HepG2 (cell line): ENCODE data around the gene FIZ1. TPM values are rescaled to one million over a fixed set of nuclear protein-coding genes. Genes with fewer than 3 reads are reported as not detected.

Experiments
- ATAC-seq: fragments of 200-7000 bp; cut with Tn5 transposase; 3 replicates; pipeline ENCODE4 v1.9.1; 2020; ENCODE audit warnings: mild to moderate bottlenecking, moderate library complexity
- BruUV-seq: library from RNA; stranded (reverse); fragments of 400-500 nt; replicated peaks from 2 replicates; lab custom pipeline; 2021; lab: Mats Ljungman, UMichigan
- CTCF ChIA-PET: fragments of 300-600 bp; formaldehyde crosslinking; extraction: SDS; loops from one replicate; lab custom pipeline; 2021; ENCODE audit warnings: low total read pairs, inconsistent platforms, low intra/inter-chr PET ratio; lab: Yijun Ruan, JAX
- POLR2A ChIA-PET: fragments of 350-600 bp; sonication (Branson Sonifier 250); formaldehyde crosslinking; loops from one replicate; lab custom pipeline; 2020; ENCODE audit warnings: antibody characterized with exemption, inconsistent platforms; lab: Yijun Ruan, JAX
- DNase-seq: peaks from one replicate; pipeline ENCODE4 v3.0.0-alpha.2; 2015; ENCODE audit warnings: low spot score
- FAIRE-seq: peaks from 3 replicates; lab custom pipeline; 2011; peaks lifted over from hg19 to GRCh38; lab: Jason Lieb, UNC
- H2AFZ ChIP-seq: one replicate; pipeline ENCODE4 v1.6.1; 2011; ENCODE audit warnings: low read length, inconsistent platforms
- H3K27ac ChIP-seq: fragments of 300-600 bp; 3 replicates; pipeline ENCODE4 v1.8.0; 2011; ENCODE audit warnings: mixed run types, mild to moderate bottlenecking, mixed read lengths, low read length, inconsistent platforms; ENCODE audit not compliant: insufficient read depth; ENCODE audit errors: extremely low read length
- H3K27me3 ChIP-seq, 2 experiments: fragments of 200-600 bp in 1 of 2; 2 replicates in 1 of 2; 3 replicates in 1 of 2; pipeline versions ENCODE4 v1.6.0 to v1.8.0; 2011; ENCODE audit warnings: low read length in 2 of 2, mild to moderate bottlenecking in 2 of 2, moderate library complexity in 2 of 2, inconsistent platforms in 1 of 2; ENCODE audit not compliant: insufficient read depth in 2 of 2, control insufficient read depth in 1 of 2
- H3K36me3 ChIP-seq, 2 experiments: fragments of 200-600 bp in 1 of 2; replicated peaks in 1 of 2; 2 replicates in 1 of 2; 3 replicates in 1 of 2; pipeline versions ENCODE4 v1.5.1 to v1.8.0; 2011; ENCODE audit warnings: low read length in 2 of 2, inconsistent platforms in 1 of 2; ENCODE audit not compliant: insufficient read depth in 2 of 2, control insufficient read depth in 1 of 2
- H3K4me1 ChIP-seq: 2 replicates; pipeline ENCODE4 v1.5.1; 2012; ENCODE audit warnings: low read length, inconsistent platforms; ENCODE audit not compliant: insufficient read depth
- H3K4me2 ChIP-seq: 2 replicates; pipeline ENCODE4 v1.6.0; 2011; ENCODE audit warnings: low read depth, low read length, inconsistent platforms
- H3K4me3 ChIP-seq, 3 experiments: fragments of 200-600 bp in 1 of 3; sonication (generic), shearing (Covaris generic) in 1 of 3; replicated peaks in 1 of 3; 2 replicates each; pipeline ENCODE4 v1.5.1; 2011 to 2016; ENCODE audit warnings: low read length in 3 of 3, inconsistent platforms in 2 of 3, low read depth in 2 of 3, mild to moderate bottlenecking in 2 of 3, control low read depth in 1 of 3, mixed read lengths in 1 of 3; ENCODE audit not compliant: insufficient read depth in 1 of 3
- H3K79me2 ChIP-seq: one replicate; pipeline ENCODE4 v1.6.1; 2011; ENCODE audit warnings: low read length, inconsistent platforms; ENCODE audit not compliant: insufficient read depth
- H3K9ac ChIP-seq: 2 replicates; pipeline ENCODE4 v1.6.0; 2011; ENCODE audit warnings: mild to moderate bottlenecking, low read depth, low read length, inconsistent platforms; ENCODE audit not compliant: insufficient read depth
- H3K9me3 ChIP-seq: 2 replicates; pipeline ENCODE4 v1.5.1; 2012; ENCODE audit warnings: mild to moderate bottlenecking, low read length
- H4K20me1 ChIP-seq: 2 replicates; pipeline ENCODE4 v1.6.0; 2011; ENCODE audit warnings: inconsistent platforms, mild to moderate bottlenecking, low read length, moderate library complexity; ENCODE audit not compliant: insufficient read depth
- AHR ChIP-seq: IDR thresholded peaks from 2 replicates; pipeline ENCODE4 v1.6.1; 2018; ENCODE audit warnings: missing genetic modification reagents, missing compliant biosample characterization
- EZH2 ChIP-seq: conservative IDR thresholded peaks from 2 replicates; pipeline ENCODE4 v1.6.1; 2012; ENCODE audit warnings: mild to moderate bottlenecking, low read depth, low read length, moderate library complexity
- HNF4G ChIP-seq, 2 experiments: sonication (generic) in 1 of 2; formaldehyde crosslinking in 1 of 2; IDR thresholded peaks; 2 replicates each; pipeline versions ENCODE4 v1.4.0 to v1.6.1; 2011 to 2020; ENCODE audit warnings: borderline replicate concordance in 2 of 2, low read depth in 2 of 2, mild to moderate bottlenecking in 2 of 2, low read length in 1 of 2, missing genetic modification reagents in 1 of 2, moderate library complexity in 1 of 2
- KDM5B ChIP-seq: sonication (generic); formaldehyde crosslinking; IDR thresholded peaks from 2 replicates; pipeline ENCODE4 v1.4.0; 2020; ENCODE audit warnings: missing genetic modification reagents, mild to moderate bottlenecking, borderline replicate concordance
- PREB ChIP-seq: sonication (generic); formaldehyde crosslinking; IDR thresholded peaks from 2 replicates; pipeline ENCODE4 v1.4.0; 2020; ENCODE audit warnings: missing genetic modification reagents
- RNF2 ChIP-seq: fragments of 450-650 bp; conservative IDR thresholded peaks from 2 replicates; pipeline ENCODE4 v1.6.1; 2016; ENCODE audit warnings: low read depth
- SMAD9 ChIP-seq: sonication (generic); formaldehyde crosslinking; IDR thresholded peaks from 2 replicates; pipeline ENCODE4 v1.5.1; 2020; ENCODE audit warnings: mild to moderate bottlenecking, missing genetic modification reagents
- THAP7 ChIP-seq: sonication (generic); formaldehyde crosslinking; IDR thresholded peaks from 2 replicates; pipeline ENCODE4 v1.8.1; 2023; ENCODE audit warnings: mild to moderate bottlenecking, missing genetic modification reagents
- TIGD3 ChIP-seq: sonication (generic); formaldehyde crosslinking; IDR thresholded peaks from 2 replicates; pipeline ENCODE4 v1.5.1; 2020; ENCODE audit warnings: mild to moderate bottlenecking, missing genetic modification reagents, borderline replicate concordance
- ZFX ChIP-seq: sonication (generic); formaldehyde crosslinking; IDR thresholded peaks from 2 replicates; pipeline ENCODE4 v1.4.0; 2020; ENCODE audit warnings: mild to moderate bottlenecking, low read depth, missing genetic modification reagents, moderate library complexity
- ZNF33B ChIP-seq: sonication (generic); formaldehyde crosslinking; IDR thresholded peaks from 2 replicates; pipeline ENCODE4 v1.5.1; 2020; ENCODE audit warnings: mild to moderate bottlenecking, missing genetic modification reagents
- ZNF749 ChIP-seq: sonication (generic); formaldehyde crosslinking; IDR thresholded peaks from 2 replicates; pipeline ENCODE4 v1.8.0; 2022; ENCODE audit warnings: mild to moderate bottlenecking, missing genetic modification reagents, moderate library complexity, borderline replicate concordance
- ZNF75D ChIP-seq: sonication (generic); formaldehyde crosslinking; IDR thresholded peaks from 2 replicates; pipeline ENCODE4 v1.8.1; 2023; ENCODE audit warnings: missing genetic modification reagents, mild to moderate bottlenecking, borderline replicate concordance
- ZNF883 ChIP-seq: sonication (generic); formaldehyde crosslinking; IDR thresholded peaks from 2 replicates; pipeline ENCODE4 v1.5.1; 2020; ENCODE audit warnings: mild to moderate bottlenecking, missing genetic modification reagents; ENCODE audit errors: not compliant biosample characterization
- ZSCAN25 ChIP-seq: sonication (generic); formaldehyde crosslinking; IDR thresholded peaks from 2 replicates; pipeline ENCODE4 v1.8.0; 2022; ENCODE audit warnings: mild to moderate bottlenecking, missing genetic modification reagents
- WGBS: methylation state at CpG from one replicate; pipeline ENCODE4 v1.1.6; 2017; ENCODE audit warnings: low lambda C conversion rate; 5-methylcytosine and 5-hydroxymethylcytosine counted together
- in situ Hi-C: cut with HindIII; loops from 2 replicates; pipeline ENCODE4 v1.10.0; 2017; ENCODE audit warnings: low pct_unique_long_range_greater_than_20kb; ENCODE audit not compliant: extremely low pct_ligation_motif_present
- intact Hi-C: fragments of 100-400 bp; cut with micrococcal nuclease; formaldehyde crosslinking; loops from one replicate; pipeline ENCODE4 v1.10.0; 2022; ENCODE audit not compliant: unreplicated experiment
- polyA plus RNA-seq, 8 experiments: library from polyadenylated mRNA; depleted of rRNA in 3 of 8; stranded (reverse) in 7 of 8; unstranded in 1 of 8; fragments of >200 nt; fragmentation: Illumina TruSeq in 4 of 8; extraction: Trizol in 4 of 8; gene quantifications; 2 replicates each; pipeline versions ENCODE4 v1.2.1 to v1.2.3, GENCODE V29; 2011 to 2016; ENCODE audit warnings: low read depth in 4 of 8, missing spikeins in 1 of 8, mixed read lengths in 1 of 8; ENCODE audit not compliant: insufficient read depth in 1 of 8
- total RNA-seq, 5 experiments: library from RNA; depleted of rRNA; stranded (reverse); fragments of >200 nt; fragmentation: Illumina TruSeq; extraction: Trizol; gene quantifications; 2 replicates each; pipeline ENCODE4 v1.2.3, GENCODE V29; 2016; ENCODE audit warnings: low read depth in 1 of 5
- TF ChIP-seq, protein P1 (sequence below): IDR thresholded peaks from 2 replicates; pipeline ENCODE4 v1.6.1; 2016; ENCODE audit warnings: low read depth, control low read depth

FIZ1 gene
- total and polyA plus RNA-seq, 2 of the 13 experiments (the other 11 are each of a cell fraction or from before 2014, with no cell fraction given) = 3.6 to 5.9 TPM

GRCh38 chr19:55606817-55607216, 7.5 kb upstream of the FIZ1 start:
- intact Hi-C loops = loop anchor here (1.0 to 10.0 kb wide), 2 partner anchors 52 to 90 kb away; no protein-coding TSS in a partner anchor
- in situ Hi-C loops = loop anchor here (5.0 kb wide), 1 partner anchor 90 kb away; no protein-coding TSS in a partner anchor
- TF ChIP-seq EZH2 = no peak
- TF ChIP-seq ZNF75D (CRISPR knock-in tag) = no peak
- no peak for TF ChIP-seq KDM5B (CRISPR knock-in tag)
- TF ChIP-seq ZNF33B (CRISPR knock-in tag) = no peak
- no peak for TF ChIP-seq SMAD9
- TF ChIP-seq, protein P1, sequence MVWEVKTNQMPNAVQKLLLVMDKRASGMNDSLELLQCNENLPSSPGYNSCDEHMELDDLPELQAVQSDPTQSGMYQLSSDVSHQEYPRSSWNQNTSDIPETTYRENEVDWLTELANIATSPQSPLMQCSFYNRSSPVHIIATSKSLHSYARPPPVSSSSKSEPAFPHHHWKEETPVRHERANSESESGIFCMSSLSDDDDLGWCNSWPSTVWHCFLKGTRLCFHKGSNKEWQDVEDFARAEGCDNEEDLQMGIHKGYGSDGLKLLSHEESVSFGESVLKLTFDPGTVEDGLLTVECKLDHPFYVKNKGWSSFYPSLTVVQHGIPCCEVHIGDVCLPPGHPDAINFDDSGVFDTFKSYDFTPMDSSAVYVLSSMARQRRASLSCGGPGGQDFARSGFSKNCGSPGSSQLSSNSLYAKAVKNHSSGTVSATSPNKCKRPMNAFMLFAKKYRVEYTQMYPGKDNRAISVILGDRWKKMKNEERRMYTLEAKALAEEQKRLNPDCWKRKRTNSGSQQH (CRISPR knock-in tag) = no peak
- TF ChIP-seq AHR = no peak
- TF ChIP-seq ZSCAN25 (CRISPR knock-in tag) = no peak
- no peak for TF ChIP-seq RNF2
- no peak for TF ChIP-seq THAP7
- TF ChIP-seq ZNF749 (CRISPR knock-in tag) = no peak
- TF ChIP-seq ZNF883 (CRISPR knock-in tag) = no peak
- no peak for TF ChIP-seq ZFX
- TF ChIP-seq PREB = no peak
- TF ChIP-seq TIGD3 (CRISPR knock-in tag) = no peak
- TF ChIP-seq HNF4G (IDR thresholded peaks at IDR 0.05; ENCODE audit: borderline replicate concordance, low read depth, low read length) = no peak
- no peak for TF ChIP-seq HNF4G (CRISPR knock-in tag; IDR thresholded peaks at IDR 0.05; ENCODE audit: borderline replicate concordance, low read depth)
- Histone ChIP-seq H3K4me3 (peak overlapping the region in 2 of 3 experiments; percentile 81 to 85; a peak in 4 of 6 replicates), H3K4me1 (peaks cover 38% of the 10 kb centered on the region), H3K27ac (peak overlapping the region; percentile 7), H3K9me3 (no peaks in the 10 kb centered on the region), H3K9ac (peak overlapping the region; percentile 84), H3K36me3 (peaks cover 0 to 2% of the 10 kb centered on the region in 2 experiments; a peak in 1 of 5 replicates), H3K4me2 (peak overlapping the region; percentile 95), H2AFZ (no peak overlapping the region), H3K27me3 (no peaks in the 10 kb centered on the region; a peak in 1 of 5 replicates), H3K79me2 (peaks cover 15% of the 10 kb centered on the region), H4K20me1 (no peaks in the 10 kb centered on the region)
- FAIRE-seq (no peak), DNase-seq (no peak), ATAC-seq (no peak)
- 81% methylated on average over 9 of the region's 9 CpGs for WGBS
- CTCF ChIA-PET = interaction anchor here (3.0 kb wide), 1 partner anchor 90 kb away, joined by 25 read pairs; no protein-coding TSS in a partner anchor
- BruUV-seq = TSS peak; percentile 36
- POLR2A ChIA-PET = interaction anchor here (0.8 to 2.8 kb wide), 9 partner anchors 17 to 348 kb away, joined by 3 to 23 read pairs (median 5); partner anchors contain the start of genes PPP6R1, ZNF628 and ZNF784
